Posterior vena cava (tissue), 2 donors: ENCODE data around the gene ANKRD34A. TPM values are rescaled to one million over a fixed set of nuclear protein-coding genes. Genes with fewer than 3 reads are reported as not detected.
A peak's percentile ranks its signal among the peaks of the same experiment; 100 is the strongest.
"Not testable (repeated sequence)": the region's sequence is repeated elsewhere in the genome, so short reads cannot be mapped to it uniquely, and the experiment has no call there.

Source experiments
- DNase-seq: peaks from one replicate; pipeline ENCODE4 v3.0.0-alpha.2; 2020; ENCODE audit warnings: low spot score
- intact Hi-C, 2 donors: fragments of 100-400 bp; cut with DNase I; formaldehyde crosslinking; loops; one replicate each; pipeline versions ENCODE4 v1.14.1 to v1.14.2; 2022 to 2023
- total RNA-seq, 2 donors: library from RNA; stranded (reverse); fragmentation: NEBNext Ultra II Directional; extraction: Animal tissue kit (Norgen Biotek cat#: 25700); gene quantifications; one replicate each; pipeline ENCODE4 v1.2.1, GENCODE V29; 2021
- donor health status: DM: yes; HTN: yes; CAD: no.
- donor health status: DM: yes; HTN: yes; CAD: no.

ANKRD34A gene
- total RNA-seq, 2 donors from 2014 or later, result 2.3 TPM

- no peak for DNase-seq
- intact Hi-C loops, result no loop called here
Measured at GRCh38 chr1:145956781-145957442, 7.5 kb downstream of the ANKRD34A start.

- intact Hi-C loops, result no loop called here
- DNase-seq, result no peak
Measured at GRCh38 chr1:145956361-145956760, 8.0 kb downstream of the ANKRD34A start.

- no peak for DNase-seq
- intact Hi-C loops, result no loop called here
Measured at GRCh38 chr1:145955436-145955835, 8.9 kb downstream of the ANKRD34A start.

GRCh38 chr1:145953861-145954260, 10.5 kb downstream of the ANKRD34A start:
- DNase-seq, result no peak
- intact Hi-C loops, result no loop called here

GRCh38 chr1:145952903-145953302, 11.5 kb downstream of the ANKRD34A start:
- DNase-seq, result no peak
- intact Hi-C loops, result no loop called here

GRCh38 chr1:145951526-145951925, 12.8 kb downstream of the ANKRD34A start:
- intact Hi-C loops, result no loop called here
- DNase-seq, result no peak

GRCh38 chr1:145949219-145949618, 15.2 kb downstream of the ANKRD34A start:
- no peak for DNase-seq
- intact Hi-C loops, result no loop called here

- intact Hi-C loops, result loop anchor here in 1 of 2 donors (1.0 kb wide), 1 partner anchor 21 kb away; no protein-coding TSS in a partner anchor
- DNase-seq, result no peak
Measured at GRCh38 chr1:145947551-145947950, 16.8 kb downstream of the ANKRD34A start.

- DNase-seq, result no peak
- intact Hi-C loops, result no loop called here
Measured at GRCh38 chr1:145946477-145946986, 17.8 kb downstream of the ANKRD34A start.

- DNase-seq, result no peak
- intact Hi-C loops, result no loop called here
Measured at GRCh38 chr1:145944532-145944931, 19.8 kb downstream of the ANKRD34A start.

- no peak for DNase-seq
- intact Hi-C loops, result no loop called here
Measured at GRCh38 chr1:145942871-145943270, 21.5 kb downstream of the ANKRD34A start.

- DNase-seq, result no peak
- intact Hi-C loops, result no loop called here
Measured at GRCh38 chr1:145942405-145942804, 22.0 kb downstream of the ANKRD34A start.

- no peak for DNase-seq
- intact Hi-C loops, result no loop called here
Measured at GRCh38 chr1:145937436-145937835, 26.9 kb downstream of the ANKRD34A start.

- DNase-seq, result no peak
- intact Hi-C loops, result no loop called here
Measured at GRCh38 chr1:145936247-145936646, 28.1 kb downstream of the ANKRD34A start.

GRCh38 chr1:145935708-145936107, 28.7 kb downstream of the ANKRD34A start:
- no peak for DNase-seq
- intact Hi-C loops, result no loop called here

- DNase-seq, intact Hi-C loops: not testable (repeated sequence)
Measured at GRCh38 chr1:145932522-145933009, 31.8 kb downstream of the ANKRD34A start.

- DNase-seq, result no peak
- intact Hi-C loops, result no loop called here
Measured at GRCh38 chr1:145927916-145928643, 36.3 kb downstream of the ANKRD34A start.

GRCh38 chr1:145927063-145927886, 37.1 kb downstream of the ANKRD34A start, which contains the start of gene RBM8A:
Gene RBM8A, minus strand, starts transcription at chr1:145927484. Its CDS starts 58 bp downstream, at chr1:145927426.
- intact Hi-C loops, result no loop called here
- peak; percentile 97 for DNase-seq

GRCh38 chr1:145926686-145927062, 37.7 kb downstream of the ANKRD34A start:
- intact Hi-C loops, result no loop called here
- no peak for DNase-seq

- no peak for DNase-seq
- intact Hi-C loops, result no loop called here
Measured at GRCh38 chr1:145922266-145922665, 42.1 kb downstream of the ANKRD34A start.
